ENCODE data around the gene IFI27.

GRCh38 chr14:94123296-94123695 lies 12.8 kb downstream of the IFI27 start:
- no peak for TF ChIP-seq POLR2AphosphoS5 (IDR thresholded peaks at IDR 0.05; ENCODE audit: low read depth, low read length)
- no peak for TF ChIP-seq SPI1 (IDR thresholded peaks at IDR 0.05; ENCODE audit: low read depth, low read length)
- TF ChIP-seq POLR2A (IDR thresholded peaks at IDR 0.05; ENCODE audit: low read depth, low read length) = no peak
